Measurements from ENCODE around the gene EML1. TPM values are rescaled to one million over a fixed set of nuclear protein-coding genes. Genes with fewer than 3 reads are reported as not detected.

EML1 gene
- total RNA-seq, 1 donor, result under 0.01 TPM

DNA sequence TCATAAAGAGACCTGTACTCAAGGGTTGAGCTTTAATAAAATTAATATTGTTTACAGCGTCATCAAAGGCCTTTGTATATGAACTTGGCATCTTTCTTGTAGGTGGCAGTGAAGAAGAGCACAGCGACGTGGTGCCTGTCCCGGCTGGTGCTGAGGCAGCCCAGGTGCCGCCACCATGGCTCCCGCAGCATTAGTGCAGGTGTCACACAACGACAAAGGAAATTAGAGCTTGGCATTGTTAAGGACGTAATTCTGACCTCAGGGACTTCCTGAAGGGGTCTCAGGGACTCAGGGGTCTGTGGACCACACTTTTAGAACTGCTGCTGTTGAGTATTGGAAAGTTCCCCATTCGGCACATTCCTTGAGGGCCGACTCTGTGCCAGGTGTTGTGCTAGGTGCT, 24.1 kb downstream of the EML1 start:
- Histone ChIP-seq H3K4me1 (ENCODE audit: insufficient read depth, low read length) (peaks cover 3% of the 10 kb centered on the region), H3K4me3 (ENCODE audit: low read length) (no peak overlapping the region), H3K9me3 (ENCODE audit: low read depth, low read length) (no peaks in the 10 kb centered on the region), H3K27me3 (ENCODE audit: insufficient read depth, low read length) (peaks cover 13% of the 10 kb centered on the region)

GRCh38 chr14:99818503-99819036, 25.4 kb downstream of the EML1 start:
- Histone ChIP-seq H3K4me3 (ENCODE audit: low read length) (no peak overlapping the region), H3K9me3 (ENCODE audit: low read depth, low read length) (no peaks in the 10 kb centered on the region), H3K27me3 (ENCODE audit: insufficient read depth, low read length) (peaks cover 16% of the 10 kb centered on the region), H3K4me1 (ENCODE audit: insufficient read depth, low read length) (peaks cover 3% of the 10 kb centered on the region)

DNA sequence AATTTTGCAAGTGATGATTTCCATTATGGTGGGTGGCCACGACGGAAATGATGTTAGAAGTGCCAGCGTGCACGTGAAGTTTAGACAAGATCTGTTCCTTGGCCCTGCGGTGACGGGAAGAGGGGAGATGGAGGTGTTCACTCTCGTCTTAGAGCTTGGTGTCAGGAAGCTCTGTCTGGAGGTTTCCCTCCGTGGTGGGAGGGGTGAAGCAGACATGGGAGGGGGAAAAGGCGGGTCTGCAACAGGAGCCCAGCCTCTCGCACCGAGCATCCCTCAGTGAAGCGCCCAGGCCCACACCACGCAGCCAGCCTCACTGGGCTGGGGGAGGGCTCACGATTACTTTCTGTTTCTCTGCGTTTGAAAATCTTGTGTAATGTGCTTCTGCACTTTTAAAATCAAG, 26.3 kb downstream of the EML1 start:
- peaks cover 15% of the 10 kb centered on the region for H3K27me3 ChIP-seq (ENCODE audit: insufficient read depth, low read length)
- H3K4me1 ChIP-seq (ENCODE audit: insufficient read depth, low read length), result peaks cover 3% of the 10 kb centered on the region
- no peaks in the 10 kb centered on the region for H3K9me3 ChIP-seq (ENCODE audit: low read depth, low read length)
- no peak overlapping the region for H3K4me3 ChIP-seq (ENCODE audit: low read length)

- Histone ChIP-seq H3K4me3 (ENCODE audit: low read length) (no peak overlapping the region), H3K27me3 (ENCODE audit: insufficient read depth, low read length) (peaks cover 12% of the 10 kb centered on the region), H3K9me3 (ENCODE audit: low read depth, low read length) (no peaks in the 10 kb centered on the region), H3K4me1 (ENCODE audit: insufficient read depth, low read length) (peaks cover 3% of the 10 kb centered on the region)
Measured at GRCh38 chr14:99820702-99821331, 27.6 kb downstream of the EML1 start.

- no peak overlapping the region for H3K4me3 ChIP-seq (ENCODE audit: low read length)
- H3K9me3 ChIP-seq (ENCODE audit: low read depth, low read length), result no peaks in the 10 kb centered on the region
- peaks cover 12% of the 10 kb centered on the region for H3K27me3 ChIP-seq (ENCODE audit: insufficient read depth, low read length)
- H3K4me1 ChIP-seq (ENCODE audit: insufficient read depth, low read length), result peaks cover 3% of the 10 kb centered on the region
Measured at GRCh38 chr14:99821519-99822508, 28.6 kb downstream of the EML1 start.

GRCh38 chr14:99822800-99823455, 29.7 kb downstream of the EML1 start:
- Histone ChIP-seq H3K9me3 (ENCODE audit: low read depth, low read length) (no peaks in the 10 kb centered on the region), H3K4me1 (ENCODE audit: insufficient read depth, low read length) (peaks cover 3% of the 10 kb centered on the region), H3K4me3 (ENCODE audit: low read length) (no peak overlapping the region)

DNA sequence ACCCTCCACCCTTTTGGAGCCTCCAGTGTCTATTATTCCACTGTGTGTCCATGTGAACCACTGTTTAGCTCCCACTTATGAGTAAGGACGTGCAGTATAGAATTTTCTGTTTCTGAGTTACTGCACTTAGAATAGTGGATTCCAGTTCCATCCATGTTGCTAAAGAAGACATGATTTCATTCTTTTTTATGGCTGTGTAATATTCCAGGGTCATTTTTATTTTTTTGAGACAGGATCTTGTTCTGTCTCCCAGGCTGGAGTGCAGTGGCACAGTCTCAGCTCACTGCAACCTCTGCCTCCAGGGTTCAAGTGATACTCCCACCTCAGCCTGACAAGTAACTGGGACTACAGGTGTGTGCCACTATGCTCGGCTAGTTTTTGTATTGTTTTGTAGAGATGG, 31.6 kb downstream of the EML1 start:
- Histone ChIP-seq H3K9me3 (ENCODE audit: low read depth, low read length) (no peaks in the 10 kb centered on the region), H3K4me1 (ENCODE audit: insufficient read depth, low read length) (peaks cover 3% of the 10 kb centered on the region), H3K4me3 (ENCODE audit: low read length) (no peak overlapping the region), H3K27me3 (ENCODE audit: insufficient read depth, low read length) (peaks cover 16% of the 10 kb centered on the region)

More at GRCh38 chr14:99822800-99823455, 29.7 kb downstream of the EML1 start:
- H3K27me3 ChIP-seq (ENCODE audit: insufficient read depth, low read length), result peaks cover 12% of the 10 kb centered on the region

DNA sequence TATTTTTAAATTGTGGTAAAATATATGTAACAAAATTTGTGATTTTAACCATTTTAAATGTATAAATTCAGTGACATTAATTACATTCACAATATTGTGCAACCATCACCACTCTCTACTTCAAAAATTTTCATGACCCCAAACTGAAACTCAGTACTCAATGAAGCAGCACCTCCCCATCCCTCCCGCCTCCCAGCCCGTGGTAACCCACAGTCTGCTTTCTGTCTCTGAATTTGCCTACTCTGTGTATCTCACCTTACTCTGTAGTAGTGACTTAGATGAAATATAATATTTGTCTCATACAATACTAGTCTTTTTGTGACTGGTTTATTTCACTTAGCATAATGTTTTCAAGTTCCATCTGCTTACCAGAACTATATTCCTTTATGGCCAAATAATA, 36.2 kb downstream of the EML1 start:
- Histone ChIP-seq H3K9me3 (ENCODE audit: low read depth, low read length) (no peaks in the 10 kb centered on the region), H3K4me3 (ENCODE audit: low read length) (no peak overlapping the region), H3K4me1 (ENCODE audit: insufficient read depth, low read length) (no peaks in the 10 kb centered on the region), H3K27me3 (ENCODE audit: insufficient read depth, low read length) (peaks cover 25% of the 10 kb centered on the region)

DNA sequence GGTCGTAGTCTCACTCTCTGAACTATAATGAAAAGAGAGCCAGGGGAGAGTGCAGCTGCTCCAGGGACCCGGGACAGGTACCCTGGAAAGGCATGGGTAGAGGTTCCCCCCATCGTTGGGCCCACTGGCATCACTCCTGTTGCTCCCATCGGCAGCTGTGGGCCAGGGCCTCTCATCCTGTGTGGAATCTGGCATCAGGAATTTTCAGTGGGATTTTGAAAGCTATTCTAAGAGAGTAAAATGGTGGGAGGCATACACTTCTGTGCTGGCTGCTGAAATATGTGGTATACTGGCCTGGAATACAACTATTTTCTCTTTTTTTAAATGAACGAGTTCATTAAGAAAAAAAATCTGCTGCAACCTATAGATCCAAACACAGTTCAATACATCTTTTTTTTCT, 38.1 kb downstream of the EML1 start:
- Histone ChIP-seq H3K4me3 (ENCODE audit: low read length) (no peak overlapping the region), H3K27me3 (ENCODE audit: insufficient read depth, low read length) (peaks cover 33% of the 10 kb centered on the region), H3K4me1 (ENCODE audit: insufficient read depth, low read length) (no peaks in the 10 kb centered on the region), H3K9me3 (ENCODE audit: low read depth, low read length) (no peaks in the 10 kb centered on the region)

DNA sequence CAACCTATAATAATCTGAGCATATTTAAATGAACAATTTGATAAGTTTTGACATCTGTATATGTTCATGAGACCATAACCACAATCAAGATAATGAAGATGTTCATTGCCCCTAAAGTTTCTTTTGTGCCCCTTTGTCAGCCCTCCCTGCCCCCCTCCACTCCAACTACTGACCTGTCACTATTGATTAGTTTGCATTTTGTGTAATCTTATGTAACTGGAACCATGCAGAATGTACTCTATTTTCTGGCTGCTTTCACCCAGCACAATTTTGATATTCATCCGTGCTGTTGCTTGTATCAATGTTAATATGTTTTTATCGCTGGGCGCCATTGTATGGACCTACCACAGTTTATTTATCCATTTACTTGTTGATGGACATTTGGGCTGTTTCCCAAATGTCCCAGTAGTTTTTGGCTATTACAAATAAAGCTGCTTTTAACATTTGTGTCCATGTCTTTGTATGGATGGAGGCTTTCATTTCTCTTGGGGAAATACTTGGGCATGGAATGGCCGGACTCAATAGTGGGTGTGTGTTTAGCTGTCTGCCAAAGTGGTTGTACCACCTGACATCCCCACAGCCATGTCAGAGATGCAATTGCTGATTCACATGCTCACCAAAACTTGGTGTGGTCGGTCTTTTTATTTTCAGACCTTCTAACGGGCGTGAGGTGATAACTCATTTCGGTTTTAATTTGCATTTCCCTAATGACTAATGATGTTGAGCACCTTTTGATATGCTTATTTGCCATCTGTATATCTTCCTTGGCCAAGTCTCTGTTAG, 38.9 kb downstream of the EML1 start:
- H3K9me3 ChIP-seq (ENCODE audit: low read depth, low read length), result no peaks in the 10 kb centered on the region

DNA sequence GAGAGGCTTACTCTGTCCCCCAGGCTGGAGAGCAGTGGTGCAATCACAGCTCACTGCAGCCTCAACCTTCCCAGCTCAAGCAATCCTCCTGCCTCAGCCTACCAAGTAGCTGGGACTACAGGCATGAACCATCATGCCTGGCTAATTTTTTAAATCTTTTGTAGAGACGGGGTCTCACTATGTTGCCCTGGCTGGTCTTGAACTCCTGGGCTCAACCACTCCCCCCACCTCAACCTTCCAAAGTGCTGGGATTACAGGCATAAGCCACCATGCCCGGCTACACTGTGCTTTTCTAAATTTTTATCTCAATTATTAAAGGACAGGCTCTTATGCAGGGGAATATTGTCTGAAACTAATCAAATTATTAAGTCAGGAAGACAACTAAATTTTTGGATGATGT, 44.6 kb downstream of the EML1 start:
- Histone ChIP-seq H3K27me3 (ENCODE audit: insufficient read depth, low read length) (peaks cover 49% of the 10 kb centered on the region), H3K9me3 (ENCODE audit: low read depth, low read length) (no peaks in the 10 kb centered on the region), H3K4me3 (ENCODE audit: low read length) (no peak overlapping the region), H3K4me1 (ENCODE audit: insufficient read depth, low read length) (no peaks in the 10 kb centered on the region)

More for the DNA sequence above, 38.9 kb downstream of the EML1 start:
- Histone ChIP-seq H3K4me3 (ENCODE audit: low read length) (no peak overlapping the region), H3K27me3 (ENCODE audit: insufficient read depth, low read length) (peaks cover 41% of the 10 kb centered on the region), H3K4me1 (ENCODE audit: insufficient read depth, low read length) (no peaks in the 10 kb centered on the region)

GRCh38 chr14:99838639-99839134, 45.5 kb downstream of the EML1 start:
- no peaks in the 10 kb centered on the region for H3K9me3 ChIP-seq (ENCODE audit: low read depth, low read length)
- H3K27me3 ChIP-seq (ENCODE audit: insufficient read depth, low read length), result peaks cover 46% of the 10 kb centered on the region
- H3K4me1 ChIP-seq (ENCODE audit: insufficient read depth, low read length), result no peaks in the 10 kb centered on the region
- no peak overlapping the region for H3K4me3 ChIP-seq (ENCODE audit: low read length)

DNA sequence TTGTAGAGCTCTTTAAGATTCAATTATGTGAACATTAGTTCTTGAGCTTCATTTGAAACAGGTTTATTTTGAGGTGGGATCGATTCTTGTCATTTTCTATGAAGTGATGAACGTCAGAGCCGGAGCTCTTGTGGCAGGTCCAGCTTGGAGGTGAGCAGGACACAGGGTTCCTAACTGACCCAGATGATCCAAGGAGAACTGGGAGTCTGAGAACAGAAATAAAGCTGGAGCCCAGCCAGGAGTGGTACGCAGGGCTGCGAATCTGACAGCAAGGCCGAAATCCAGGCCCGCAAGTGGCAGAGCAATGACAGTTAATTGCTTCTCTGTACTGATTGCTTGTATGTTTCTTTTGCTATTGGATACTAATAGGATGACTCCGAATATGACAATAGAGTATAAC, 46.5 kb downstream of the EML1 start:
- Histone ChIP-seq H3K4me3 (ENCODE audit: low read length) (no peak overlapping the region), H3K4me1 (ENCODE audit: insufficient read depth, low read length) (no peaks in the 10 kb centered on the region), H3K9me3 (ENCODE audit: low read depth, low read length) (no peaks in the 10 kb centered on the region), H3K27me3 (ENCODE audit: insufficient read depth, low read length) (peaks cover 42% of the 10 kb centered on the region)

GRCh38 chr14:99840265-99840664, 47.1 kb downstream of the EML1 start:
- peaks cover 41% of the 10 kb centered on the region for H3K27me3 ChIP-seq (ENCODE audit: insufficient read depth, low read length)
- no peaks in the 10 kb centered on the region for H3K4me1 ChIP-seq (ENCODE audit: insufficient read depth, low read length)
- no peaks in the 10 kb centered on the region for H3K9me3 ChIP-seq (ENCODE audit: low read depth, low read length)
- H3K4me3 ChIP-seq (ENCODE audit: low read length), result no peak overlapping the region

Data from mononuclear cell (primary cell).